H1 (cell line): ENCODE results near the gene FANK1. TPM values are rescaled to one million over a fixed set of nuclear protein-coding genes. Genes with fewer than 3 reads are reported as not detected.

ENCODE experiments used
- CTCF ChIA-PET: fragments of 300-600 bp; sonication (Branson Sonifier 250); formaldehyde crosslinking; loops from one replicate; lab custom pipeline; 2021; ENCODE audit not compliant: partially characterized antibody; lab: Charles Lee
- POLR2A ChIA-PET: fragments of 300-600 bp; sonication (Branson Sonifier 250); formaldehyde crosslinking; loops from one replicate; lab custom pipeline; 2021; ENCODE audit warnings: inconsistent platforms; ENCODE audit not compliant: partially characterized antibody; lab: Charles Lee
- DNase-seq, 2 experiments: peaks; one replicate each; pipeline versions ENCODE4 v3.0.0 to v3.0.0-alpha.2; 2010 to 2022; ENCODE audit warnings: low spot score in 2 of 2, low read depth in 1 of 2, mixed read lengths in 1 of 2
- FAIRE-seq: peaks from 2 replicates; lab custom pipeline; 2011; peaks lifted over from hg19 to GRCh38; lab: Jason Lieb, UNC
- H2AFZ ChIP-seq: 2 replicates; pipeline ENCODE4 v1.8.1; 2012; ENCODE audit warnings: low read length, inconsistent platforms
- H2AK5ac ChIP-seq: 2 replicates; pipeline ENCODE4 v1.6.1; 2013; ENCODE audit warnings: low read depth, low read length
- H2BK120ac ChIP-seq: replicated peaks from 2 replicates; pipeline ENCODE3; 2013; ENCODE audit warnings: low read depth, low read length, inconsistent platforms
- H2BK12ac ChIP-seq: 2 replicates; pipeline ENCODE4 v1.6.1; 2013; ENCODE audit warnings: low read depth, low read length
- H2BK15ac ChIP-seq: 2 replicates; pipeline ENCODE4 v1.6.1; 2013; ENCODE audit warnings: low read length
- H2BK20ac ChIP-seq: 2 replicates; pipeline ENCODE4 v1.6.1; 2013; ENCODE audit warnings: low read length
- H2BK5ac ChIP-seq: 2 replicates; pipeline ENCODE4 v1.6.1; 2013; ENCODE audit warnings: low read depth, low read length
- H3K14ac ChIP-seq: 2 replicates; pipeline ENCODE4 v1.6.1; 2013; ENCODE audit warnings: inconsistent platforms; ENCODE audit not compliant: insufficient read length
- H3K18ac ChIP-seq: 2 replicates; pipeline ENCODE4 v1.6.1; 2013; ENCODE audit warnings: low read length; ENCODE audit errors: extremely low read depth
- H3K23ac ChIP-seq: 2 replicates; pipeline ENCODE4 v1.6.1; 2013; ENCODE audit warnings: inconsistent platforms; ENCODE audit not compliant: insufficient read length
- H3K23me2 ChIP-seq: 2 replicates; pipeline ENCODE4 v1.6.1; 2013; ENCODE audit warnings: low read depth, low read length
- H3K27ac ChIP-seq: 2 replicates; pipeline ENCODE4 v1.6.1; 2011; ENCODE audit warnings: low read depth, low read length, inconsistent platforms
- H3K27me3 ChIP-seq, 4 experiments: replicated peaks in 1 of 4; 1 replicate in 1 of 4; 2 replicates in 3 of 4; pipeline versions ENCODE4 v1.6.1 to v1.8.1; 2011 to 2013; ENCODE audit warnings: low read length in 3 of 4, mild to moderate bottlenecking in 3 of 4, inconsistent platforms in 2 of 4, mixed read lengths in 2 of 4, moderate library complexity in 1 of 4; ENCODE audit not compliant: control insufficient read depth in 3 of 4, insufficient read depth in 3 of 4; ENCODE audit errors: extremely low read depth in 1 of 4
- H3K36me3 ChIP-seq, 4 experiments: 2 replicates each; pipeline versions ENCODE4 v1.6.1 to v1.8.1; 2011 to 2013; ENCODE audit warnings: mild to moderate bottlenecking in 4 of 4, low read length in 3 of 4, moderate library complexity in 2 of 4, control low read depth in 1 of 4, inconsistent platforms in 1 of 4; ENCODE audit not compliant: insufficient read depth in 4 of 4, control insufficient read depth in 2 of 4
- H3K4ac ChIP-seq: replicated peaks from 2 replicates; pipeline ENCODE3; 2013; ENCODE audit warnings: low read length, low read depth, mixed read lengths, inconsistent platforms; ENCODE audit not compliant: insufficient read length
- H3K4me1 ChIP-seq, 4 experiments: replicated peaks in 1 of 4; 1 replicate in 1 of 4; 2 replicates in 3 of 4; pipeline versions ENCODE4 v1.6.1 to v1.8.1; 2011 to 2013; ENCODE audit warnings: low read length in 3 of 4, inconsistent platforms in 2 of 4, mixed read lengths in 1 of 4; ENCODE audit not compliant: insufficient read depth in 4 of 4, control insufficient read depth in 3 of 4
- H3K4me2 ChIP-seq, 2 experiments: 2 replicates each; pipeline versions ENCODE4 v1.6.1 to v1.8.1; 2011 to 2013; ENCODE audit warnings: low read depth in 2 of 2, low read length in 2 of 2, control low read depth in 1 of 2, inconsistent platforms in 1 of 2, mild to moderate bottlenecking in 1 of 2; ENCODE audit not compliant: insufficient read depth in 1 of 2
- H3K4me3 ChIP-seq, 4 experiments: fragments of 200-600, 300-600 bp in 1 of 4; sonication (generic), shearing (Covaris generic), sonication (Bioruptor Twin) in 1 of 4; 2 replicates each; pipeline versions ENCODE4 v1.5.1 to v1.8.1; 2011 to 2016; ENCODE audit warnings: low read length in 4 of 4, low read depth in 3 of 4, control low read depth in 2 of 4, inconsistent platforms in 2 of 4, mild to moderate bottlenecking in 2 of 4, mixed read lengths in 1 of 4, moderate library complexity in 1 of 4; ENCODE audit not compliant: insufficient read depth in 2 of 4; ENCODE audit errors: extremely low read depth in 1 of 4
- H3K56ac ChIP-seq: replicated peaks from 2 replicates; pipeline ENCODE3; 2013; ENCODE audit warnings: low read depth, mild to moderate bottlenecking, mixed read lengths, low read length, inconsistent platforms; ENCODE audit not compliant: insufficient read length
- H3K79me1 ChIP-seq: 2 replicates; pipeline ENCODE4 v1.6.1; 2013; ENCODE audit warnings: low read depth, low read length, control low read depth
- H3K79me2 ChIP-seq, 2 experiments: 2 replicates each; pipeline versions ENCODE4 v1.6.1 to v1.8.1; 2012 to 2013; ENCODE audit warnings: low read length in 2 of 2, mild to moderate bottlenecking in 2 of 2, inconsistent platforms in 1 of 2; ENCODE audit not compliant: insufficient read depth in 2 of 2, control insufficient read depth in 1 of 2
- H3K9ac ChIP-seq, 4 experiments: replicated peaks in 1 of 4; 1 replicate in 1 of 4; 2 replicates in 3 of 4; pipeline versions ENCODE4 v1.6.1 to v1.8.1; 2011 to 2013; ENCODE audit warnings: low read depth in 3 of 4, low read length in 3 of 4, control low read depth in 2 of 4, mild to moderate bottlenecking in 2 of 4, moderate library complexity in 2 of 4, inconsistent platforms in 1 of 4; ENCODE audit errors: extremely low read depth in 1 of 4
- H3K9me3 ChIP-seq, 2 experiments: 2 replicates each; pipeline versions ENCODE4 v1.6.1 to v1.8.1; 2012 to 2013; ENCODE audit warnings: mild to moderate bottlenecking in 2 of 2, moderate library complexity in 2 of 2, control low read depth in 1 of 2, inconsistent platforms in 1 of 2, low read depth in 1 of 2, low read length in 1 of 2, mixed read lengths in 1 of 2; ENCODE audit not compliant: insufficient read depth in 2 of 2
- H4K20me1 ChIP-seq, 2 experiments: replicated peaks in 1 of 2; 2 replicates each; pipeline versions ENCODE3 to v1.8.1; 2011 to 2013; ENCODE audit warnings: inconsistent platforms in 2 of 2, low read length in 2 of 2, mild to moderate bottlenecking in 1 of 2; ENCODE audit not compliant: insufficient read depth in 2 of 2, control insufficient read depth in 1 of 2
- H4K5ac ChIP-seq: 2 replicates; pipeline ENCODE4 v1.6.1; 2013; ENCODE audit warnings: low read length, low read depth, mixed read lengths, inconsistent platforms; ENCODE audit not compliant: insufficient read length
- H4K8ac ChIP-seq: 2 replicates; pipeline ENCODE4 v1.8.0; 2013; ENCODE audit warnings: mild to moderate bottlenecking, moderate library complexity, low read length, inconsistent platforms; ENCODE audit not compliant: insufficient read depth; ENCODE audit errors: extremely low read depth
- H4K91ac ChIP-seq: replicated peaks from 2 replicates; pipeline ENCODE3; 2013; ENCODE audit warnings: low read length, mixed read lengths, inconsistent platforms; ENCODE audit not compliant: insufficient read length
- BCL11A ChIP-seq, 2 experiments: IDR thresholded peaks; one replicate each; pipeline ENCODE4 v1.6.1; 2011; ENCODE audit warnings: low read depth in 2 of 2, low read length in 2 of 2, mild to moderate bottlenecking in 2 of 2
- EZH2 ChIP-seq: fragments of 200-600 bp; sonication (generic); IDR thresholded peaks from 2 replicates; pipeline ENCODE4 v1.7.1; 2012; ENCODE audit warnings: low read depth, mild to moderate bottlenecking, moderate library complexity, low read length, inconsistent platforms; ENCODE audit not compliant: severe bottlenecking
- GTF2F1 ChIP-seq: IDR thresholded peaks from 2 replicates; pipeline ENCODE4 v1.6.1; 2012; ENCODE audit warnings: low read depth, low read length, improper control_type of control experiment, borderline replicate concordance
- KDM5A ChIP-seq: fragments of 200-600 bp; IDR thresholded peaks from 2 replicates; pipeline ENCODE4 v1.7.1; 2012; ENCODE audit warnings: mild to moderate bottlenecking, low read length, inconsistent platforms, mixed read lengths
- SIRT6 ChIP-seq: IDR thresholded peaks from one replicate; pipeline ENCODE4 v1.7.1; 2012; ENCODE audit warnings: low read length, inconsistent platforms
- SUZ12 ChIP-seq: fragments of 200-600 bp; sonication (generic); IDR thresholded peaks from 2 replicates; pipeline ENCODE4 v1.6.1; 2012; ENCODE audit warnings: mild to moderate bottlenecking, inconsistent platforms, low read length, moderate library complexity, mixed read lengths
- TBP ChIP-seq: IDR thresholded peaks from 2 replicates; pipeline ENCODE4 v1.6.1; 2011; ENCODE audit warnings: low read depth, low read length, improper control_type of control experiment
- WGBS, 2 experiments: shearing (Covaris generic) in 1 of 2; methylation state at CpG; one replicate each; pipeline versions ENCODE4 v1.1.6 to v1.1.7; 2013 to 2015; ENCODE audit warnings: low lambda C conversion rate in 2 of 2, mixed read lengths in 2 of 2, inconsistent platforms in 1 of 2, low coverage in 1 of 2, missing lambda C conversion rate in 1 of 2; ENCODE audit not compliant: insufficient replicate concordance in 2 of 2, insufficient coverage in 1 of 2, insufficient read length in 1 of 2; ENCODE audit errors: extremely low coverage in 1 of 2, missing lambda C conversion rate in 1 of 2; 5-methylcytosine and 5-hydroxymethylcytosine counted together
- polyA plus RNA-seq, 7 experiments: library from polyadenylated mRNA; depleted of rRNA in 3 of 7; stranded (reverse) in 5 of 7; unstranded in 2 of 7; fragments of >200 nt in 5 of 7; fragments of 200-250 nt in 2 of 7; gene quantifications; 1 replicate in 5 of 7; 2 replicates in 1 of 7; 4 replicates in 1 of 7; pipeline versions ENCODE4 v1.2.1 to v1.2.3, GENCODE V29; 2011 to 2013; ENCODE audit warnings: missing spikeins in 2 of 7, mixed read lengths in 2 of 7
- total RNA-seq: library from RNA; stranded (reverse); fragmentation: NEBNext Ultra II Directional; extraction: Animal tissue kit (Norgen Biotek cat#: 25700); gene quantifications from 2 replicates; pipeline ENCODE4 v1.2.1, GENCODE V29; 2021
- TF ChIP-seq, protein P1 (sequence below): IDR thresholded peaks from 2 replicates; pipeline ENCODE4 v1.6.1; 2012; ENCODE audit warnings: inconsistent platforms

FANK1 gene
- total and polyA plus RNA-seq, 2 of the 8 experiments (the other 6 are each of a cell fraction or from before 2014, with no cell fraction given): 1.2 TPM; not detected in 1

DNA sequence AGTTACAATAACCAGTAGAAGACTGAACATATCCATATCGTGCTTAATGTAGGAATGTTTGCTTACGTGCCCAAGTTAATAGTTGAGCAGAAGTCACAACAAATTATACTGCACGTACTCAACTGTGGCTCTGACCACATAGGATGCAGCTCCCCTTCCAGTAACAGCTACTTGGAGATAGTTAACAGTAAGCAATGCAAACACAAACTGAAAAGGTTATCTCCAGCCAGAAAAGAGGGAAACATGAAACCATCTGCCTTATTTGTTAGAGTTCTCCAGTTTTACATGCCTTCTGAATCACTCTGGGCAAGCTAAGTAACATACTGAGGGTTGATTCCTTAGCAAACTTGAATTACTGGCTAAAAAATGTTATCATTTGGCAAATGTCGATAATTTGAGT lies 25.0 kb upstream of the FANK1 start:
- Histone ChIP-seq H3K4me1 (no peaks in the 10 kb centered on the region), H2BK5ac (no peak overlapping the region), H3K79me1 (no peaks in the 10 kb centered on the region), H3K27me3 (no peaks in the 10 kb centered on the region), H3K4me2 (no peak overlapping the region), H2AFZ (no peak overlapping the region), H3K14ac (no peak overlapping the region), H4K8ac (no peak overlapping the region), H3K23me2 (no peaks in the 10 kb centered on the region), H3K27ac (no peak overlapping the region), H3K23ac (no peak overlapping the region), H3K9me3 (peaks cover 8 to 11% of the 10 kb centered on the region in 2 experiments), H3K36me3 (peaks cover 0 to 17% (median 2%) of the 10 kb centered on the region in 4 experiments; a peak in 5 of 8 replicates), H2BK20ac (no peak overlapping the region), H3K18ac (no peak overlapping the region), H3K56ac (no peak overlapping the region)
- POLR2A ChIA-PET: interaction anchor here (0.9 kb wide), 1 partner anchor 18 kb away, joined by 3 read pairs; no protein-coding TSS in a partner anchor
- CTCF ChIA-PET: interaction anchor here (1.8 kb wide), 1 partner anchor 109 kb away, joined by 4 read pairs; no protein-coding TSS in a partner anchor
- DNase-seq (no peak), FAIRE-seq (no peak)
- TF ChIP-seq, protein P1, sequence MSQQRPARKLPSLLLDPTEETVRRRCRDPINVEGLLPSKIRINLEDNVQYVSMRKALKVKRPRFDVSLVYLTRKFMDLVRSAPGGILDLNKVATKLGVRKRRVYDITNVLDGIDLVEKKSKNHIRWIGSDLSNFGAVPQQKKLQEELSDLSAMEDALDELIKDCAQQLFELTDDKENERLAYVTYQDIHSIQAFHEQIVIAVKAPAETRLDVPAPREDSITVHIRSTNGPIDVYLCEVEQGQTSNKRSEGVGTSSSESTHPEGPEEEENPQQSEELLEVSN: no peak
- no peak for TF ChIP-seq KDM5A
- no peak for TF ChIP-seq SUZ12
- TF ChIP-seq BCL11A (IDR thresholded peaks at IDR 0.05; ENCODE audit: low read depth in 2 of 2, low read length in 2 of 2): no peak
- no peak for TF ChIP-seq TBP
- no peak for TF ChIP-seq SIRT6
- no peak for TF ChIP-seq GTF2F1
- TF ChIP-seq EZH2: no peak
- TF ChIP-seq, all 59 proteins: peak for 0
- Histone ChIP-seq H4K91ac (no peak overlapping the region), H2AK5ac (no peak overlapping the region), H4K5ac (no peak overlapping the region), H3K4me3 (no peak overlapping the region), H3K4ac (no peak overlapping the region), H3K79me2 (no peaks in the 10 kb centered on the region), H2BK12ac (no peak overlapping the region), H2BK120ac (no peak overlapping the region), H3K9ac (no peak overlapping the region), H4K20me1 (peaks cover 0 to 2% of the 10 kb centered on the region in 2 experiments), H2BK15ac (no peak overlapping the region)
- 86% methylated on average over 4 of the region's 4 CpGs; no CpG with 5 or more reads in 1 of the 2 experiments for WGBS, 2 experiments
